Hepatocyte (in vitro differentiated cells): ENCODE results near the gene BCL2L12. TPM values are rescaled to one million over a fixed set of nuclear protein-coding genes. Genes with fewer than 3 reads are reported as not detected.

ENCODE experiments used
- DNase-seq: peaks from one replicate; pipeline ENCODE4 v3.0.0-alpha.2; 2016; ENCODE audit warnings: low spot score
- H2AFZ ChIP-seq: fragments of 200-600 bp; sonication (generic); 2 replicates; pipeline ENCODE4 v1.6.0; 2016; ENCODE audit warnings: antibody characterized with exemption, mild to moderate bottlenecking
- H3K27ac ChIP-seq: fragments of 200-600 bp; sonication (generic); 2 replicates; pipeline ENCODE4 v1.5.1; 2016; ENCODE audit warnings: mild to moderate bottlenecking
- H3K27me3 ChIP-seq: fragments of 200-600 bp; sonication (generic); 2 replicates; pipeline ENCODE4 v1.6.1; 2016
- H3K36me3 ChIP-seq: fragments of 200-600 bp; sonication (generic); replicated peaks from 2 replicates; pipeline ENCODE4 v1.5.1; 2016; ENCODE audit warnings: low read depth; ENCODE audit not compliant: insufficient read depth
- H3K4me1 ChIP-seq: fragments of 200-600 bp; sonication (generic); 2 replicates; pipeline ENCODE4 v1.5.1; 2016; ENCODE audit warnings: mild to moderate bottlenecking, moderate library complexity; ENCODE audit not compliant: insufficient read depth
- H3K4me2 ChIP-seq: fragments of 200-600 bp; sonication (generic); 2 replicates; pipeline ENCODE4 v1.6.0; 2016
- H3K4me3 ChIP-seq: fragments of 200-600 bp; sonication (generic); 2 replicates; pipeline ENCODE4 v1.5.1; 2016; ENCODE audit warnings: mild to moderate bottlenecking
- H3K79me2 ChIP-seq: fragments of 200-600 bp; sonication (generic); 2 replicates; pipeline ENCODE4 v1.6.0; 2017; ENCODE audit warnings: mild to moderate bottlenecking
- H3K9me2 ChIP-seq: fragments of 200-600 bp; sonication (generic); replicated peaks from 2 replicates; pipeline ENCODE4 v1.6.0; 2017; ENCODE audit warnings: mild to moderate bottlenecking; ENCODE audit not compliant: insufficient read depth
- H3K9me3 ChIP-seq: fragments of 200-600 bp; sonication (generic); 2 replicates; pipeline ENCODE4 v1.5.1; 2016; ENCODE audit warnings: low read depth, mild to moderate bottlenecking
- H4K20me1 ChIP-seq: fragments of 200-600 bp; sonication (generic); 2 replicates; pipeline ENCODE4 v1.6.0; 2016; ENCODE audit warnings: mild to moderate bottlenecking; ENCODE audit not compliant: insufficient read depth, poor library complexity, severe bottlenecking
- CTCF ChIP-seq: fragments of 200-600 bp; sonication (generic); IDR thresholded peaks from 2 replicates; pipeline ENCODE4 v1.5.1; 2016; ENCODE audit warnings: antibody characterized with exemption, mild to moderate bottlenecking; ENCODE audit not compliant: poor library complexity
- EZH2 ChIP-seq: fragments of 200-600 bp; sonication (generic); IDR thresholded peaks from 2 replicates; pipeline ENCODE4 v1.6.1; 2016; ENCODE audit warnings: antibody characterized with exemption, mild to moderate bottlenecking, borderline replicate concordance
- EZH2phosphoT487 ChIP-seq: fragments of 200-600 bp; sonication (generic); IDR thresholded peaks from one replicate; pipeline ENCODE4 v1.6.1; 2018; ENCODE audit warnings: antibody characterized with exemption, mild to moderate bottlenecking, low read depth, moderate library complexity; ENCODE audit not compliant: unreplicated experiment, severe bottlenecking
- WGBS: methylation state at CpG from one replicate; pipeline ENCODE4 v1.1.6; 2016; ENCODE audit warnings: low lambda C conversion rate; ENCODE audit errors: missing lambda C conversion rate; 5-methylcytosine and 5-hydroxymethylcytosine counted together
- polyA plus RNA-seq: library from polyadenylated mRNA; unstranded; fragments of >200 nt; fragmentation: Nextera tagmentation; extraction: Ambion mirVana; gene quantifications from 2 replicates; pipeline ENCODE4 v1.2.1, GENCODE V29; 2016
- total RNA-seq: library from RNA; depleted of rRNA; stranded (reverse); fragments of >200 nt; gene quantifications from 2 replicates; pipeline ENCODE4 v1.2.3, GENCODE V29; 2014

Gene BCL2L12
- total and polyA plus RNA-seq, 2 experiments from 2014 or later = 4.9 to 28.3 TPM

GRCh38 chr19:49682274-49682673 lies 16.5 kb downstream of the BCL2L12 start:
- Histone ChIP-seq H3K36me3 (peaks cover 3% of the 10 kb centered on the region), H3K9me3 (no peaks in the 10 kb centered on the region), H3K4me3 (no peak overlapping the region), H3K9me2 (no peaks in the 10 kb centered on the region), H3K4me1 (peaks cover 12% of the 10 kb centered on the region), H3K27me3 (no peaks in the 10 kb centered on the region), H3K4me2 (no peak overlapping the region), H2AFZ (no peak overlapping the region), H4K20me1 (peaks cover 32% of the 10 kb centered on the region), H3K79me2 (peaks cover 56% of the 10 kb centered on the region), H3K27ac (no peak overlapping the region)
- TF ChIP-seq EZH2 (no peak), EZH2phosphoT487 (no peak), CTCF (no peak)
- DNase-seq = no peak
- WGBS = over 99% methylated on average over 8 of the region's 8 CpGs

GRCh38 chr19:49683814-49684250 lies 18.1 kb downstream of the BCL2L12 start:
- Histone ChIP-seq H3K9me3 (no peaks in the 10 kb centered on the region), H3K9me2 (no peaks in the 10 kb centered on the region), H3K4me2 (no peak overlapping the region), H3K27ac (no peak overlapping the region), H3K4me1 (peaks cover 12% of the 10 kb centered on the region), H2AFZ (no peak overlapping the region), H3K4me3 (no peak overlapping the region), H3K27me3 (no peaks in the 10 kb centered on the region), H3K36me3 (peaks cover 3% of the 10 kb centered on the region), H4K20me1 (peaks cover 24% of the 10 kb centered on the region), H3K79me2 (peaks cover 40% of the 10 kb centered on the region)
- no peak for DNase-seq
- 98% methylated on average over 18 of the region's 18 CpGs for WGBS
- TF ChIP-seq EZH2phosphoT487 (no peak), EZH2 (no peak), CTCF (no peak)

GRCh38 chr19:49684251-49684982 lies 18.7 kb downstream of the BCL2L12 start:
- Histone ChIP-seq H3K4me2 (no peak overlapping the region), H2AFZ (no peak overlapping the region), H3K79me2 (peaks cover 35% of the 10 kb centered on the region), H3K27ac (no peak overlapping the region), H3K36me3 (peaks cover 3% of the 10 kb centered on the region), H3K4me1 (peaks cover 15% of the 10 kb centered on the region), H3K9me3 (no peaks in the 10 kb centered on the region), H3K27me3 (no peaks in the 10 kb centered on the region), H3K4me3 (no peak overlapping the region), H4K20me1 (peaks cover 22% of the 10 kb centered on the region), H3K9me2 (no peaks in the 10 kb centered on the region)
- 94% methylated on average over 26 of the region's 35 CpGs for WGBS
- peak; percentile 19 for DNase-seq
- TF ChIP-seq EZH2phosphoT487 (no peak), CTCF (peak; percentile 19)
